T-helper 1 cell treated with Interleukin-12 subunit alpha and Interleukin-12 subunit beta and Interleukin-4 antibody, amounts not matched to agents 30 ng/mL and 1 ng/mL, for 36 hours (primary cell): ENCODE results near the gene AKT1S1. TPM values are rescaled to one million over a fixed set of nuclear protein-coding genes. Genes with fewer than 3 reads are reported as not detected.

ENCODE experiments used
- intact Hi-C: fragments of 100-400 bp; cut with micrococcal nuclease; formaldehyde crosslinking; loops from one replicate; pipeline ENCODE4 v1.15.1; 2024
- total RNA-seq: library from RNA; stranded (reverse); gene quantifications from 2 replicates; pipeline ENCODE4 v1.2.3, GENCODE V29; 2022

AKT1S1 gene
- total RNA-seq, 1 donor from 2014 or later: 20.4 TPM

- intact Hi-C loops: no loop called here
These were observed 32.7 kb downstream of the AKT1S1 start for GRCh38 chr19:49844138-49845095.

- intact Hi-C loops: no loop called here
These were observed 33.9 kb downstream of the AKT1S1 start for GRCh38 chr19:49843265-49843664.

- intact Hi-C loops: no loop called here
These were observed 36.4 kb downstream of the AKT1S1 start for GRCh38 chr19:49840736-49841249.

- intact Hi-C loops: no loop called here
These were observed 36.8 kb downstream of the AKT1S1 start for GRCh38 chr19:49840321-49840720.

- intact Hi-C loops: no loop called here
These were observed 37.4 kb downstream of the AKT1S1 start for GRCh38 chr19:49839713-49840112.

GRCh38 chr19:49838885-49839588, 38.1 kb downstream of the AKT1S1 start:
- intact Hi-C loops: no loop called here

GRCh38 chr19:49837425-49837824, 39.7 kb downstream of the AKT1S1 start:
- intact Hi-C loops: no loop called here

- intact Hi-C loops: no loop called here
These were observed 40.2 kb downstream of the AKT1S1 start for GRCh38 chr19:49837009-49837310.

- intact Hi-C loops: no loop called here
These were observed 40.8 kb downstream of the AKT1S1 start for GRCh38 chr19:49836176-49837008.

GRCh38 chr19:49835562-49835961, 41.6 kb downstream of the AKT1S1 start:
- intact Hi-C loops: no loop called here

GRCh38 chr19:49833599-49833998, 43.6 kb downstream of the AKT1S1 start:
- intact Hi-C loops: no loop called here

GRCh38 chr19:49832556-49832955, 44.6 kb downstream of the AKT1S1 start:
- intact Hi-C loops: no loop called here

- intact Hi-C loops: no loop called here
These were observed 45.6 kb downstream of the AKT1S1 start for GRCh38 chr19:49831592-49831991.

- intact Hi-C loops: no loop called here
These were observed 46.4 kb downstream of the AKT1S1 start for GRCh38 chr19:49830766-49831165.

GRCh38 chr19:49829721-49830120, 47.4 kb downstream of the AKT1S1 start:
- intact Hi-C loops: no loop called here

GRCh38 chr19:49829200-49829599, 48.0 kb downstream of the AKT1S1 start:
- intact Hi-C loops: no loop called here

- intact Hi-C loops: no loop called here
These were observed 50.1 kb downstream of the AKT1S1 start for GRCh38 chr19:49827034-49827433.

- intact Hi-C loops: no loop called here
These were observed 52.5 kb downstream of the AKT1S1 start for GRCh38 chr19:49824662-49825061.

GRCh38 chr19:49823472-49823871, 53.7 kb downstream of the AKT1S1 start:
- intact Hi-C loops: no loop called here

GRCh38 chr19:49820125-49820524, 57.0 kb downstream of the AKT1S1 start:
- intact Hi-C loops: no loop called here

- intact Hi-C loops: loop anchor here (10.0 kb wide), 1 partner anchor 165 kb away; no protein-coding TSS in a partner anchor
These were observed 57.6 kb downstream of the AKT1S1 start for GRCh38 chr19:49819452-49820115.
